Measurements from ENCODE around the gene WDR48.
A peak's percentile ranks its signal among the peaks of the same experiment; 100 is the strongest.

DNA sequence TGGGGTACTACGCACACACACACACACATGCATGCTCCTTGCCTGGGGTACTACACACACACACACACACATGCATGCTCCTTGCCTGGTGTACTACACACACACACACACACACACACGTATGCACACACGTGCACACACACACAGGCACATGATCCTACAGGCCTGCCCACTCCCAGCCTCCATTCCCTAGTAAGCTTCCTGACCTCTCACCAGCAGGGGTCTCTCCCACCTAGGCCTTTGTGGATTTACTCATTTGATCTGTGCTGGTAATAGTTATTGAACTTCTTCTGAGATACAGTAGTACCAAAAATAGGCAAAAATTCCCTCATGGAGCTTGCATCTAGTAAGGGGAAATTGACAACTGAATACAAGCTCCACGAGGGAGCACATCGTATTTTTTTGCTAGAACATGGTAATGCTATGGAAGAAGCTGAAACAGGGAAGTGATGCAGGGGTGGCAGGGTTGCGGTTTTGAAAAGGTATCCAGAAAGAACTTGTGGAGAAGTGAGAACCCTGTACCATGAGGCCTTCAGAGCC, 74.8 kb downstream of the WDR48 start:
- TF ChIP-seq, protein P1, sequence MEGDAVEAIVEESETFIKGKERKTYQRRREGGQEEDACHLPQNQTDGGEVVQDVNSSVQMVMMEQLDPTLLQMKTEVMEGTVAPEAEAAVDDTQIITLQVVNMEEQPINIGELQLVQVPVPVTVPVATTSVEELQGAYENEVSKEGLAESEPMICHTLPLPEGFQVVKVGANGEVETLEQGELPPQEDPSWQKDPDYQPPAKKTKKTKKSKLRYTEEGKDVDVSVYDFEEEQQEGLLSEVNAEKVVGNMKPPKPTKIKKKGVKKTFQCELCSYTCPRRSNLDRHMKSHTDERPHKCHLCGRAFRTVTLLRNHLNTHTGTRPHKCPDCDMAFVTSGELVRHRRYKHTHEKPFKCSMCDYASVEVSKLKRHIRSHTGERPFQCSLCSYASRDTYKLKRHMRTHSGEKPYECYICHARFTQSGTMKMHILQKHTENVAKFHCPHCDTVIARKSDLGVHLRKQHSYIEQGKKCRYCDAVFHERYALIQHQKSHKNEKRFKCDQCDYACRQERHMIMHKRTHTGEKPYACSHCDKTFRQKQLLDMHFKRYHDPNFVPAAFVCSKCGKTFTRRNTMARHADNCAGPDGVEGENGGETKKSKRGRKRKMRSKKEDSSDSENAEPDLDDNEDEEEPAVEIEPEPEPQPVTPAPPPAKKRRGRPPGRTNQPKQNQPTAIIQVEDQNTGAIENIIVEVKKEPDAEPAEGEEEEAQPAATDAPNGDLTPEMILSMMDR (IDR thresholded peaks at IDR 0.05; ENCODE audit: borderline replicate concordance, extremely low read depth, low read length, poor library complexity, severe bottlenecking): peak; percentile 79
- TF ChIP-seq EZH2 (IDR thresholded peaks at IDR 0.05; ENCODE audit: borderline replicate concordance, low read depth, low read length, severe bottlenecking): no peak
